GM06990 (cell line): ENCODE measurements around the gene ADPRM.

ENCODE experiments used
- DNase-seq: peaks from one replicate; pipeline ENCODE4 v3.0.0-alpha.2; 2011; ENCODE audit not compliant: insufficient read length; ENCODE audit errors: extremely low read depth
- H3K27me3 ChIP-seq: replicated peaks from 2 replicates; pipeline ENCODE4 v1.6.0; 2011; ENCODE audit warnings: low read length; ENCODE audit not compliant: control insufficient read depth, insufficient read depth
- H3K36me3 ChIP-seq: 2 replicates; pipeline ENCODE4 v1.5.1; 2011; ENCODE audit warnings: low read length; ENCODE audit not compliant: control insufficient read depth, insufficient read depth
- H3K4me3 ChIP-seq: replicated peaks from 2 replicates; pipeline ENCODE4 v1.5.1; 2011; ENCODE audit warnings: low read depth, mild to moderate bottlenecking, control low read depth, low read length
- TF ChIP-seq, protein P1 (sequence below): IDR thresholded peaks from 2 replicates; pipeline ENCODE4 v1.5.1; 2011; ENCODE audit warnings: low read length, control low read depth, mild to moderate bottlenecking, inconsistent platforms; ENCODE audit not compliant: insufficient read depth, poor library complexity, severe bottlenecking

The ADPRM gene

DNA sequence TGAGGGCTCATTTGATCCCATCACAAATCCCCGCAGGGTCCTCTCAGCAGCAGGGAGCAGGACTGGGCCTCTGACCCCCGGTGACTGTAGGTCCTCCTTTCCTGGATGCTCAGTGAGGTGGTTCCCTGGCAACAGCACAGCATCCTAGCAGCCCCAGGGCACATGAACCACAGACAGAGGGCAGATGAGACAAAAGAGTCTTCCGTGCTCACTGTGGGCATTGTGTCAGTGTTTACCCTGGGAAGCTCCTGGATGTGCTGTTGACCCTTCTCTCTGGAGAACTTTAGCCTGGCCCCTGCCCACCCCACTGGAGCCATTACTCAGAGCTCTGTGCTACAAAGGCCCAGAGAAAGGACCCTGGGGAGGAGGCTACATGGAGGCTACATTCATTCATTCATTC, 54.2 kb downstream of the ADPRM start:
- DNase-seq = no peak
- Histone ChIP-seq H3K4me3 (no peak overlapping the region), H3K36me3 (no peaks in the 10 kb centered on the region), H3K27me3 (no peaks in the 10 kb centered on the region; the same call in none of the 2 replicates)
- TF ChIP-seq, protein P1, sequence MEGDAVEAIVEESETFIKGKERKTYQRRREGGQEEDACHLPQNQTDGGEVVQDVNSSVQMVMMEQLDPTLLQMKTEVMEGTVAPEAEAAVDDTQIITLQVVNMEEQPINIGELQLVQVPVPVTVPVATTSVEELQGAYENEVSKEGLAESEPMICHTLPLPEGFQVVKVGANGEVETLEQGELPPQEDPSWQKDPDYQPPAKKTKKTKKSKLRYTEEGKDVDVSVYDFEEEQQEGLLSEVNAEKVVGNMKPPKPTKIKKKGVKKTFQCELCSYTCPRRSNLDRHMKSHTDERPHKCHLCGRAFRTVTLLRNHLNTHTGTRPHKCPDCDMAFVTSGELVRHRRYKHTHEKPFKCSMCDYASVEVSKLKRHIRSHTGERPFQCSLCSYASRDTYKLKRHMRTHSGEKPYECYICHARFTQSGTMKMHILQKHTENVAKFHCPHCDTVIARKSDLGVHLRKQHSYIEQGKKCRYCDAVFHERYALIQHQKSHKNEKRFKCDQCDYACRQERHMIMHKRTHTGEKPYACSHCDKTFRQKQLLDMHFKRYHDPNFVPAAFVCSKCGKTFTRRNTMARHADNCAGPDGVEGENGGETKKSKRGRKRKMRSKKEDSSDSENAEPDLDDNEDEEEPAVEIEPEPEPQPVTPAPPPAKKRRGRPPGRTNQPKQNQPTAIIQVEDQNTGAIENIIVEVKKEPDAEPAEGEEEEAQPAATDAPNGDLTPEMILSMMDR = no peak

GRCh38 chr17:10752696-10753095, 55.3 kb downstream of the ADPRM start:
- no peaks in the 10 kb centered on the region for H3K36me3 ChIP-seq
- H3K27me3 ChIP-seq = no peaks in the 10 kb centered on the region; the same call in none of the 2 replicates
- DNase-seq = no peak
- H3K4me3 ChIP-seq = no peak overlapping the region
- TF ChIP-seq, protein P1 = no peak

DNA sequence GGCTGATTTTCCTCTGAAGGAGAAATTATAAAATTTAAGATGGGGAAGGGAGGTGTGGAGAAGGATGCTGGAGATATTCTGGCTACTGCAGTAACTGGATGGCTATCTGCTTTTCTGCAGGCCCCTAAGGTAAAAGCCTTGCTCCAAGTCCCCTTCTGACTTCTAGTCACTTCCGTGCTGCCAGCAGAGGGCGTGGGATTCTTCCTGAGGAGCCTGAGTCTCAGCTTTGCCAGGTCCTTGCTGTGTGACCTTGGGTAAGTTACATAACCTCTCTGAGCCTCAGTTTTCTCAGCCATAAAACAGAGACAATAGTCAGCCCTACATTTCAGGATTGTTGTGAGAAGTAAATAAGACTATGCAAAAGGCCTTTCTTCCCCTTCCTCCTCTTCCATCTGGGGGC, 56.7 kb downstream of the ADPRM start:
- TF ChIP-seq, protein P1 = peak; percentile 62
- DNase-seq = no peak
- no peak overlapping the region for H3K4me3 ChIP-seq
- no peaks in the 10 kb centered on the region; the same call in none of the 2 replicates for H3K27me3 ChIP-seq
- H3K36me3 ChIP-seq = no peaks in the 10 kb centered on the region

GRCh38 chr17:10754861-10755591, 57.6 kb downstream of the ADPRM start:
- H3K36me3 ChIP-seq = no peaks in the 10 kb centered on the region
- no peak overlapping the region for H3K4me3 ChIP-seq
- DNase-seq = no peak
- TF ChIP-seq, protein P1 = no peak
- no peaks in the 10 kb centered on the region; the same call in none of the 2 replicates for H3K27me3 ChIP-seq

DNA sequence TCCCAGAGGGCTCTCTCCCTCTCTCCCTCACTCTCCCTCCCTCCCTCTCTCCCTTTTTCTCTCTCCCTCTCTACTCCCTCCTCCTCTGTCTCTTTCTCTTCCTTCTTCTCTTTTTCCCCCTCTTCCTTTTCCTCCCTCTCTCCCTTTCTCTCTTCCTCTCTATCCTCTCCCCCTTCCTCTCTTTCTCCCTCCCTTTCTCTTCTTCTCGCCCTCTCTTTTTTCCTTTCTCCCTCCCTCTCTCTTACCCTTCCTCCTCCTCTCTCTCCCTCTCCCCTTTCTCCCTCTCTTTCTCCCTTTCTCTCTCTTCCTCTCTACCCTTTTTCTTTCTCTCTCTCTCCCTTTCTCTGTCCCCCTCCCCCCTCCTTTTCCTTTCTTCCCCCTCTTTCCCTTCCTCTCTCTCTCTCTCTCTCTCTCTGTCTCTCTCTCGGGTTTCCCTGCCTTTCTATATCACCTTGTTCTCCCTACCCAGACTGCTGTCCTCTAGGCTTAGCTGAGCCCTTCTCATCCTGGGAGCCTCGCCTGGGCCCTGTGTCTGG, 58.3 kb downstream of the ADPRM start:
- TF ChIP-seq, protein P1 = no peak
- Histone ChIP-seq H3K4me3 (no peak overlapping the region), H3K27me3 (no peaks in the 10 kb centered on the region; the same call in none of the 2 replicates), H3K36me3 (no peaks in the 10 kb centered on the region)
- DNase-seq = no peak

DNA sequence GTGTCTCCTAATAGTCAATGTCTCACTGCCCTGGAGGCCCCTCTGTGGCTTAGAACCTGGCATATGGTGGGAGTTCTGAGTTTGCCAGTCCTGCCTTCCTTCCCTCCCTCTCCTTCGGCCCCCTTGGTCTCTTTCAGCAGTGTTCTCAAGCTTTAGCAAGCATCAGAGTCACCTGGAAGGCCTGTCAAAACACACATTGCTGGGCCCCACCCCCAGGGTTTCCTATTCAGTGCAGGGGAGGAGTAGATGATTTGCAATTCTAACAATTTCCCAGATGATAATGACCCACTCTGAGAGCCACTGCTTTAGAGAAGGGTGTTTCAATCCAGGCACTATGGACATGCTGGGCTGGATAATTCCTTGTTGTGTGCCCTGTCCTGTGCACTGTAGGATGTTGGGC, 58.8 kb downstream of the ADPRM start:
- TF ChIP-seq, protein P1 = no peak
- Histone ChIP-seq H3K4me3 (no peak overlapping the region), H3K36me3 (no peaks in the 10 kb centered on the region), H3K27me3 (no peaks in the 10 kb centered on the region; the same call in none of the 2 replicates)
- DNase-seq = no peak
